Parathyroid adenoma (tissue), 2 donors: Measurements from ENCODE around the gene RAB35.

Experiments
- H2AFZ ChIP-seq: fragments of 300-600 bp; sonication (generic); one replicate; pipeline ENCODE4 v1.7.0; 2017; ENCODE audit warnings: antibody characterized with exemption, mild to moderate bottlenecking
- H3K27ac ChIP-seq: fragments of 300-600 bp; sonication (generic); one replicate; pipeline ENCODE4 v1.7.0; 2017
- H3K27me3 ChIP-seq: fragments of 300-600 bp; sonication (generic); one replicate; pipeline ENCODE4 v1.7.0; 2017; ENCODE audit warnings: low read length; ENCODE audit not compliant: control insufficient read depth, insufficient read depth
- H3K36me3 ChIP-seq: fragments of 300-600 bp; sonication (generic); one replicate; pipeline ENCODE4 v1.7.0; 2017; ENCODE audit warnings: low read length; ENCODE audit not compliant: control insufficient read depth, insufficient read depth
- H3K4me1 ChIP-seq: fragments of 300-600 bp; sonication (generic); one replicate; pipeline ENCODE4 v1.7.0; 2017; ENCODE audit warnings: control low read depth
- H3K4me2 ChIP-seq: fragments of 300-600 bp; sonication (generic); one replicate; pipeline ENCODE4 v1.7.0; 2017; ENCODE audit warnings: low read length
- H3K4me3 ChIP-seq: fragments of 300-600 bp; sonication (generic); one replicate; pipeline ENCODE4 v1.7.0; 2017; ENCODE audit warnings: low read depth, low read length
- H3K79me2 ChIP-seq: fragments of 300-600 bp; sonication (generic); one replicate; pipeline ENCODE4 v1.7.0; 2017; ENCODE audit warnings: control low read depth
- H3K9ac ChIP-seq: fragments of 300-600 bp; sonication (generic); one replicate; pipeline ENCODE4 v1.7.0; 2017; ENCODE audit warnings: mild to moderate bottlenecking
- H3K9me3 ChIP-seq: fragments of 300-600 bp; sonication (generic); one replicate; pipeline ENCODE4 v1.7.0; 2017; ENCODE audit warnings: low read length; ENCODE audit not compliant: control insufficient read depth
- TF ChIP-seq, protein P1 (sequence below): fragments of 300-600 bp; sonication (generic); IDR thresholded peaks from one replicate; pipeline ENCODE4 v1.7.0; 2017; ENCODE audit warnings: antibody characterized with exemption, mild to moderate bottlenecking
- donor health status: primary hyperparathyroidism.

RAB35 gene

DNA sequence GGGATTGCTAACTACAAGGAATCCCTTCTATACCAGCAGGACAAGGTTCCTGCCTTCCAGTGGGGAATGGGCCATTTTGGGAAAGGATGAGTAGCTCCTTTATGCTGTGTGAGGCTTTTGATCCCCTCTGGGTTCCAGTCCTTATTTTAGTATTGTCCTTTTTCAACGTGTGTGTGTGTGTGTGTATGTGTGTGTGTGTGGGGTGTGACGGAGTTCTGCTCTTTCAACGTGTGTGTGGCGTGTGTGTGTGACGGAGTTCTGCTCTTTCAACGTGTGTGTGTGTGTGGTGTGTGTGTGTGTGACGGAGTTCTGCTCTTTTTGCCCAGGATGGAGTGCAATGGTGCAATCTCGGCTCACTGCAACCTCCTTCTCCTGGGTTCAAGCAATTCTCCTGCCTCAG lies 27.4 kb downstream of the RAB35 start:
- H3K36me3 ChIP-seq: no peaks in the 10 kb centered on the region
- TF ChIP-seq, protein P1, sequence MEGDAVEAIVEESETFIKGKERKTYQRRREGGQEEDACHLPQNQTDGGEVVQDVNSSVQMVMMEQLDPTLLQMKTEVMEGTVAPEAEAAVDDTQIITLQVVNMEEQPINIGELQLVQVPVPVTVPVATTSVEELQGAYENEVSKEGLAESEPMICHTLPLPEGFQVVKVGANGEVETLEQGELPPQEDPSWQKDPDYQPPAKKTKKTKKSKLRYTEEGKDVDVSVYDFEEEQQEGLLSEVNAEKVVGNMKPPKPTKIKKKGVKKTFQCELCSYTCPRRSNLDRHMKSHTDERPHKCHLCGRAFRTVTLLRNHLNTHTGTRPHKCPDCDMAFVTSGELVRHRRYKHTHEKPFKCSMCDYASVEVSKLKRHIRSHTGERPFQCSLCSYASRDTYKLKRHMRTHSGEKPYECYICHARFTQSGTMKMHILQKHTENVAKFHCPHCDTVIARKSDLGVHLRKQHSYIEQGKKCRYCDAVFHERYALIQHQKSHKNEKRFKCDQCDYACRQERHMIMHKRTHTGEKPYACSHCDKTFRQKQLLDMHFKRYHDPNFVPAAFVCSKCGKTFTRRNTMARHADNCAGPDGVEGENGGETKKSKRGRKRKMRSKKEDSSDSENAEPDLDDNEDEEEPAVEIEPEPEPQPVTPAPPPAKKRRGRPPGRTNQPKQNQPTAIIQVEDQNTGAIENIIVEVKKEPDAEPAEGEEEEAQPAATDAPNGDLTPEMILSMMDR: no peak
- no peaks in the 10 kb centered on the region for H3K9me3 ChIP-seq
- peaks cover 2% of the 10 kb centered on the region for H3K79me2 ChIP-seq
- H3K27me3 ChIP-seq: no peaks in the 10 kb centered on the region
- no peak overlapping the region for H2AFZ ChIP-seq
- no peak overlapping the region for H3K4me3 ChIP-seq
- H3K4me2 ChIP-seq: no peak overlapping the region
- peaks cover 3% of the 10 kb centered on the region for H3K4me1 ChIP-seq
- no peak overlapping the region for H3K27ac ChIP-seq
- no peak overlapping the region for H3K9ac ChIP-seq

DNA sequence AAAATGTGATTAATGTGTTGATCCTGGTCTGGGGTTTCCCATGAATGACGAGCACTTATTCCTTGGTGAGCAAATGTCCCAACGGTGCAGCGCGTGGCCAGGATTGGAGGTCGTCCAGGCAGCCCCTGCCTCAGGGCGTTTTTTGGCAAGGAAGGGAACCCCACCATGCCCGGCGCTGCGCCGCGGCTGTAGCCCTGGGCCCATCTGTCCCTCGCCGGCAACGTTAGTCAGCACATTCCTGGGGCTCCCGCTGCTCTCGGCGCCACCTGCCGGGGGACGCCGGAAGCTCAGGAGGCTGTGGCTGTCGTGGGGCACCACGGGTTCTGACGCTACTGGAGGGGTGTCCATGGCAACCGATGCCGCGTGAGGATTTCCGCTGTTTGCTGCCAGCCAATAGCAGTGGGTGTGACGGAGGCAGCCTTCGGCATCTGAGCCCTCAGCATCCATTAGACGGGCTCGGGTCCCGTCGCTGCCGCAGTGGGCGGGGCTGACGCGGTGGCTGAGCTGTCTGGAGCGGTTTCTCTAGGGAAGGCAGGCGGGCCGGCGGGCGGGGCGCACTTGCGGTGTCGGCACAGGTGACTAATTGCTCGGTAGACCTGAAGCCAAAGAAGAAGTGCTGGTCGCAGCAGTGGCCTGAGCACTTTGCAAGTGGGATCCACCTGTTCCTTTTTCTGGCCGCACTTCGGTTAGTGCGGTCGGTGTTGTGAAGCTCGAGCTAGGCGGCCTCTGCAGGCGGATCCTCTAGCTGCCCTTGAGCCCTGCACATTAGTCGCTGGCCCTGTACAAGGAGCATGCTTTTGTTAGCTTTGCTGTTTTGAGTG lies 29.5 kb downstream of the RAB35 start:
- H3K9ac ChIP-seq: no peak overlapping the region

DNA sequence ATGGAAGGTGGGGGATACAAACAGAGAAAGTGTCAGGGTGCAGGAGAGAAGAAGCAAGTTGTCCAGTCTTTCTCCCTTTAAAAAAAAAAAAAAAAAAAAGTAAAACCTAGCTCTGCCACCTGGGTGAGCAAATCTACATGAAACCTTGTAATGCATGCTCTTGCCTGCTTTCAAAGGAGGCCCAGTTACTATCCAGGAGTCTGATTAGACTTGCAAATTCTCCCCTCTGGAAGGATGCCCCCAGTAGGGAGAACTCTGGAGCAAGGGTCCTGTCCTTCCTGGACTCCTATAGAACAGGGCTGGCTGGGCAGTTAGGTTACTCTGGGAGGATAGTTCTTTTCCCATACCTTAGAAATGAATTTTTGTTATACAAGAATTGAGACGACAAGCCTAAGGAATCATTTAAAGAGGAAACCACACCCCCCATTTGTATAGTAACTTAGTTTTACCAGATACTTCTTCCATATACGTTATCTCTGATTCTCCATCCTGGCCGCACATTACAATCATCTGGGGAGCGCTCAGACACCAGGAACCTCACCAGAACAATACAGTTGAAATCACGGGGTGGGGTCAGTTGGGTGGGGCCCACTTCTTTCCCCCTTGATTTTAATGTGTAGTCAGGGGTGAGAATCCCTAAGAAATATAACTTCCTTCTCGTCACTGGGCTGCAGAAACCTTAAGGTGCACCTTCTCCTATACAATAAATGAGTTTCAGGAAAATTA lies 30.5 kb downstream of the RAB35 start:
- Histone ChIP-seq H3K27me3 (no peaks in the 10 kb centered on the region), H3K9ac (no peak overlapping the region), H3K79me2 (peaks cover 2% of the 10 kb centered on the region), H3K9me3 (no peaks in the 10 kb centered on the region), H2AFZ (peak overlapping the region; percentile 98), H3K4me2 (peak overlapping the region; percentile 81), H3K4me1 (peaks cover 3% of the 10 kb centered on the region), H3K27ac (peak overlapping the region; percentile 68), H3K4me3 (no peak overlapping the region), H3K36me3 (no peaks in the 10 kb centered on the region)
- TF ChIP-seq, protein P1: no peak

More for the DNA sequence above, 29.5 kb downstream of the RAB35 start:
- Histone ChIP-seq H3K9me3 (no peaks in the 10 kb centered on the region), H3K36me3 (no peaks in the 10 kb centered on the region), H3K79me2 (peaks cover 2% of the 10 kb centered on the region), H2AFZ (peak overlapping the region; percentile 98), H3K27me3 (no peaks in the 10 kb centered on the region), H3K4me2 (peak overlapping the region; percentile 81), H3K4me3 (peak overlapping the region; percentile 64), H3K27ac (peak overlapping the region; percentile 68), H3K4me1 (peaks cover 3% of the 10 kb centered on the region)
- TF ChIP-seq, protein P1: peak; percentile 99

DNA sequence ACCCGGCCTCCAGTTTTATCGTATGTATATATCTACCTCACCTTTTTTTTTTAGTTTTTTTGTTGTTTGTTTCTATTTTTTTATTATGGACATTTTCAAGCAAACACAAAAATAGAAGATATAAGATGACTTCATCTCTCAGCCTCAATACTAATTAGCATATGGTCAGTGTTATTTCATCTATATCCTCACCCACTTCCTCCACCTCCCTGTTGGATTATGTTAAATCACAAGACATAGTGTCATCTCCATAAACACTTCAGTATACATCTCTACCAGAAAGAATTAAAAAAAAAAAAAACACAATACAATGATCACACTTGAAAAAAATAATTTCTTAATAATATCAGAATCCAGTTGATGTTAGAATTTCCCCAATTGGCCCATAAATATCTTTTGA lies 34.9 kb downstream of the RAB35 start:
- Histone ChIP-seq H3K4me2 (no peak overlapping the region), H3K9ac (no peak overlapping the region), H3K4me3 (no peak overlapping the region), H3K27me3 (no peaks in the 10 kb centered on the region), H2AFZ (no peak overlapping the region), H3K9me3 (no peaks in the 10 kb centered on the region), H3K4me1 (peaks cover 2% of the 10 kb centered on the region), H3K79me2 (no peaks in the 10 kb centered on the region), H3K27ac (no peak overlapping the region), H3K36me3 (no peaks in the 10 kb centered on the region)
- TF ChIP-seq, protein P1: no peak
